Measurements from ENCODE around the gene OBSCN. TPM values are rescaled to one million over a fixed set of nuclear protein-coding genes. Genes with fewer than 3 reads are reported as not detected.

The OBSCN gene
- total and polyA plus RNA-seq, 2 of the 13 experiments (the other 11 are each of a cell fraction or from before 2014, with no cell fraction given): 0.20 TPM

DNA sequence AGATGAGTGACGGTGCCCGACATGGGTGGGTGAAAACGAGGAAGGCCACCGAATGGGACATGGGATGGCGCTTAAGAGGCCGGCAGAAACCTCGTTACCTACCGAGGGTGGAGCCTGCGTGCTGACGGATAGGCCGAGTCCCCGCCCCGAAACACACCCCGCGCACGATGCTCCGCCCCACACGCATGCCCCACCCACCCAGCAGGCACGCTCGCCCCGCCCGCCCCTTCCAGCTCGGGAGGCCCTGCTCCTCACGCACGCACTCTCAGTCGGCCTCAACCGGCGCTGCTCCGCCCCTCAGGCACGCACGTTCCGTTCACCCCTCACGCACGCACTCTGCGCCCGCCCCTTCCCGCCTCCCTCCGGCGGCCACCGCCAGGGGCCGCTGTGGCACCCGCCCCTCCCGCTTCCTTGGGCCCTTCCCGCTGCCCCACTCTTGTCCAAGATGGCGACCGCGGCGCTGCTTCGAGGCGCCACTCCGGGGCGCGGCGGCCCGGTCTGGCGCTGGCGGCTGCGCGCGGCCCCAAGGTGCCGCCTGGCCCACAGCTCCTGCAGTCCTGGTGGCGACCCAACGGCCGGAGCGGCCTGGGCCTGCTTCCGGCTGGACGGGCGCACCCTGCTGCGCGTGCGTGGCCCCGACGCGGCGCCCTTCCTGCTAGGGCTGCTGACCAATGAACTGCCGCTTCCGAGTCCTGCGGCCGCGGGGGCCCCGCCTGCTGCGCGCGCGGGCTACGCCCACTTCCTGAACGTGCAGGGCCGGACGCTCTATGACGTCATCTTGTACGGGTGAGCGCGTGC is 42.3 kb upstream of the OBSCN start, which contains the start of gene IBA57 (continued):
- TF ChIP-seq ASH2L (IDR thresholded peaks at IDR 0.05; ENCODE audit: insufficient read length, low read depth, low read length): peak; percentile 85
- TF ChIP-seq, protein P1, sequence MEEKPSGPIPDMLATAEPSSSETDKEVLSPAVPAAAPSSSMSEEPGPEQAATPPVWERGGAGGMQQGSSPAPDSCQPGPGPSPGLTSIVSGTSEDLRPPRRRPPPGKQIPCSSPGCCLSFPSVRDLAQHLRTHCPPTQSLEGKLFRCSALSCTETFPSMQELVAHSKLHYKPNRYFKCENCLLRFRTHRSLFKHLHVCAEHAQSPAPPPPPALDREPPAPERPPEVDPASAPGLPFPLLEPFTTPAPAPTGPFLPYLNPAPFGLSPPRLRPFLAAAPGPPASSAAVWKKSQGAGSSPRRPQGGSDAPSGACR (CRISPR knock-in tag; IDR thresholded peaks at IDR 0.05): no peak
- TF ChIP-seq ZNF382 (CRISPR knock-in tag; IDR thresholded peaks at IDR 0.05; ENCODE audit: borderline replicate concordance): no peak
- no peak for TF ChIP-seq ONECUT2 (CRISPR knock-in tag; IDR thresholded peaks at IDR 0.05)
- TF ChIP-seq ARNTL (CRISPR knock-in tag; IDR thresholded peaks at IDR 0.05): peak; percentile 59
- no peak for TF ChIP-seq HOXA7 (CRISPR knock-in tag; IDR thresholded peaks at IDR 0.05)
- TF ChIP-seq SYNCRIP (IDR thresholded peaks at IDR 0.05; ENCODE audit: insufficient read depth, low read depth, low read length): no peak
- TF ChIP-seq, protein P2, sequence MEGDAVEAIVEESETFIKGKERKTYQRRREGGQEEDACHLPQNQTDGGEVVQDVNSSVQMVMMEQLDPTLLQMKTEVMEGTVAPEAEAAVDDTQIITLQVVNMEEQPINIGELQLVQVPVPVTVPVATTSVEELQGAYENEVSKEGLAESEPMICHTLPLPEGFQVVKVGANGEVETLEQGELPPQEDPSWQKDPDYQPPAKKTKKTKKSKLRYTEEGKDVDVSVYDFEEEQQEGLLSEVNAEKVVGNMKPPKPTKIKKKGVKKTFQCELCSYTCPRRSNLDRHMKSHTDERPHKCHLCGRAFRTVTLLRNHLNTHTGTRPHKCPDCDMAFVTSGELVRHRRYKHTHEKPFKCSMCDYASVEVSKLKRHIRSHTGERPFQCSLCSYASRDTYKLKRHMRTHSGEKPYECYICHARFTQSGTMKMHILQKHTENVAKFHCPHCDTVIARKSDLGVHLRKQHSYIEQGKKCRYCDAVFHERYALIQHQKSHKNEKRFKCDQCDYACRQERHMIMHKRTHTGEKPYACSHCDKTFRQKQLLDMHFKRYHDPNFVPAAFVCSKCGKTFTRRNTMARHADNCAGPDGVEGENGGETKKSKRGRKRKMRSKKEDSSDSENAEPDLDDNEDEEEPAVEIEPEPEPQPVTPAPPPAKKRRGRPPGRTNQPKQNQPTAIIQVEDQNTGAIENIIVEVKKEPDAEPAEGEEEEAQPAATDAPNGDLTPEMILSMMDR (CRISPR knock-in tag; IDR thresholded peaks at IDR 0.05): peak; percentile 90
- no peak; the same call in 1 of the 2 replicates for TF ChIP-seq ZFP82 (CRISPR knock-in tag; IDR thresholded peaks at IDR 0.05; ENCODE audit: borderline replicate concordance)
- TF ChIP-seq PAWR (CRISPR knock-in tag; IDR thresholded peaks at IDR 0.05; ENCODE audit: borderline replicate concordance): no peak
- TF ChIP-seq, protein P3, sequence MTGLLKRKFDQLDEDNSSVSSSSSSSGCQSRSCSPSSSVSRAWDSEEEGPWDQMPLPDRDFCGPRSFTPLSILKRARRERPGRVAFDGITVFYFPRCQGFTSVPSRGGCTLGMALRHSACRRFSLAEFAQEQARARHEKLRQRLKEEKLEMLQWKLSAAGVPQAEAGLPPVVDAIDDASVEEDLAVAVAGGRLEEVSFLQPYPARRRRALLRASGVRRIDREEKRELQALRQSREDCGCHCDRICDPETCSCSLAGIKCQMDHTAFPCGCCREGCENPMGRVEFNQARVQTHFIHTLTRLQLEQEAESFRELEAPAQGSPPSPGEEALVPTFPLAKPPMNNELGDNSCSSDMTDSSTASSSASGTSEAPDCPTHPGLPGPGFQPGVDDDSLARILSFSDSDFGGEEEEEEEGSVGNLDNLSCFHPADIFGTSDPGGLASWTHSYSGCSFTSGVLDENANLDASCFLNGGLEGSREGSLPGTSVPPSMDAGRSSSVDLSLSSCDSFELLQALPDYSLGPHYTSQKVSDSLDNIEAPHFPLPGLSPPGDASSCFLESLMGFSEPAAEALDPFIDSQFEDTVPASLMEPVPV (CRISPR knock-in tag; IDR thresholded peaks at IDR 0.05): 0 out of 2 replicates have a peak, but pooled peaks have one; percentile 21
- no peak for TF ChIP-seq ZSCAN30 (CRISPR knock-in tag; IDR thresholded peaks at IDR 0.05)
- TF ChIP-seq NR3C1 (CRISPR knock-in tag; IDR thresholded peaks at IDR 0.05): no peak
- TF ChIP-seq ERF (CRISPR knock-in tag; IDR thresholded peaks at IDR 0.05): peak; percentile 81; the same call in 1 of the 2 replicates
- no peak for TF ChIP-seq ISL2 (CRISPR knock-in tag; IDR thresholded peaks at IDR 0.05)
- no peak for TF ChIP-seq ZNF460 (CRISPR knock-in tag; IDR thresholded peaks at IDR 0.05; ENCODE audit: borderline replicate concordance)
- no peak for TF ChIP-seq ZNF7 (CRISPR knock-in tag; IDR thresholded peaks at IDR 0.05)
- TF ChIP-seq ZNF44 (CRISPR knock-in tag; IDR thresholded peaks at IDR 0.05): 0 out of 2 replicates have a peak, but pooled peaks have one; percentile 37
- TF ChIP-seq, protein P4, sequence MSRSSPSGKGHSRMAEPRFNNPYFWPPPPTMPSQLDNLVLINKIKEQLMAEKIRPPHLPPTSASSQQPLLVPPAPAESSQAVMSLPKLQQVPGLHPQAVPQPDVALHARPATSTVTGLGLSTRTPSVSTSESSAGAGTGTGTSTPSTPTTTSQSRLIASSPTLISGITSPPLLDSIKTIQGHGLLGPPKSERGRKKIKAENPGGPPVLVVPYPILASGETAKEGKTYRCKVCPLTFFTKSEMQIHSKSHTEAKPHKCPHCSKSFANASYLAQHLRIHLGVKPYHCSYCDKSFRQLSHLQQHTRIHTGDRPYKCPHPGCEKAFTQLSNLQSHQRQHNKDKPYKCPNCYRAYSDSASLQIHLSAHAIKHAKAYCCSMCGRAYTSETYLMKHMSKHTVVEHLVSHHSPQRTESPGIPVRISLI (CRISPR knock-in tag; IDR thresholded peaks at IDR 0.05; ENCODE audit: borderline replicate concordance): no peak
- TF ChIP-seq SP4 (CRISPR knock-in tag; IDR thresholded peaks at IDR 0.05): peak; percentile 98
- TF ChIP-seq, protein P5, sequence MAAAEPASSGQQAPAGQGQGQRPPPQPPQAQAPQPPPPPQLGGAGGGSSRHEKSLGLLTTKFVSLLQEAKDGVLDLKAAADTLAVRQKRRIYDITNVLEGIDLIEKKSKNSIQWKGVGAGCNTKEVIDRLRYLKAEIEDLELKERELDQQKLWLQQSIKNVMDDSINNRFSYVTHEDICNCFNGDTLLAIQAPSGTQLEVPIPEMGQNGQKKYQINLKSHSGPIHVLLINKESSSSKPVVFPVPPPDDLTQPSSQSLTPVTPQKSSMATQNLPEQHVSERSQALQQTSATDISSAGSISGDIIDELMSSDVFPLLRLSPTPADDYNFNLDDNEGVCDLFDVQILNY (CRISPR knock-in tag; conservative IDR thresholded peaks at IDR 0.05): peak; percentile 71; the same call in 1 of the 2 replicates
